ENCODE data around the gene CLSTN2. TPM values are rescaled to one million over a fixed set of nuclear protein-coding genes. Genes with fewer than 3 reads are reported as not detected.

CLSTN2 gene
- total RNA-seq, 1 experiment from 2014 or later: 0.68 TPM

GRCh38 chr3:139897759-139898158 is 37.2 kb upstream of the CLSTN2 start:
- H3K14ac ChIP-seq (ENCODE audit: insufficient read depth, low read length): no peak overlapping the region
- Mint-ChIP-seq H3K9me3 (peaks cover 4 to 7% of the 10 kb centered on the region in 2 experiments), H3K27me3 (ENCODE audit: low read depth) (peaks cover 2% of the 10 kb centered on the region; the same call in 1 of the 2 replicates), H3K27ac (no peak overlapping the region), H3K4me1 (no peaks in the 10 kb centered on the region), H3K4me3 (no peak overlapping the region), H3K36me3 (ENCODE audit: insufficient read depth in 1 of 3, low read depth in 3 of 3) (peaks cover 0 to 6% (median 3%) of the 10 kb centered on the region in 3 experiments; a peak in 2 of 7 replicates)
- H3K23ac ChIP-seq (ENCODE audit: insufficient read length, low read depth, low read length): no peak overlapping the region
- H2BK15ac ChIP-seq (ENCODE audit: low read depth, low read length): no peak overlapping the region
- no peak overlapping the region for H4K5ac ChIP-seq (ENCODE audit: insufficient read length, low read depth, low read length)
- H2BK120ac ChIP-seq (ENCODE audit: low read depth, low read length, poor library complexity, severe bottlenecking): no peak overlapping the region
- no peaks in the 10 kb centered on the region for H3K79me1 ChIP-seq (ENCODE audit: insufficient read depth, low read depth, low read length, poor library complexity, severe bottlenecking)
- H4K20me1 ChIP-seq (ENCODE audit: control insufficient read depth, insufficient read depth, insufficient read length): no peaks in the 10 kb centered on the region
- no peaks in the 10 kb centered on the region for H3K27me3 ChIP-seq (ENCODE audit: insufficient read depth, low read length)
- H3T11ph ChIP-seq (ENCODE audit: low read length): no peak overlapping the region
- H4K91ac ChIP-seq (ENCODE audit: insufficient read length, low read depth, low read length): no peak overlapping the region
- no peak overlapping the region for H3K27ac ChIP-seq (ENCODE audit: insufficient read length, low read depth, low read length)
- H2AK5ac ChIP-seq (ENCODE audit: insufficient read length, low read length): no peak overlapping the region
- no peaks in the 10 kb centered on the region for H3K9me3 ChIP-seq (ENCODE audit: control insufficient read depth, low read depth, low read length)
- H3K56ac ChIP-seq (ENCODE audit: insufficient read length, low read depth, low read length): no peak overlapping the region
- H2AFZ ChIP-seq (ENCODE audit: low read length): no peak overlapping the region
- no peak overlapping the region for H3K18ac ChIP-seq (ENCODE audit: insufficient read length, low read depth, low read length)
- H3K23me2 ChIP-seq (ENCODE audit: insufficient read length, low read depth, low read length, poor library complexity, severe bottlenecking): no peaks in the 10 kb centered on the region
- no CpG with 5 or more reads among the region's 5 CpGs for WGBS (ENCODE audit: extremely low coverage, insufficient read length, low lambda C conversion rate)
- no peak overlapping the region for H2BK20ac ChIP-seq (ENCODE audit: low read depth, low read length, poor library complexity, severe bottlenecking)
- no peak overlapping the region for H3K9ac ChIP-seq (ENCODE audit: extremely low read depth, insufficient read length, low read length)
- TF ChIP-seq CTCF (conservative IDR thresholded peaks at IDR 0.05): no peak
- no peak overlapping the region for H3K4me2 ChIP-seq (ENCODE audit: insufficient read depth, insufficient read length, low read length)
- no peak overlapping the region for H4K8ac ChIP-seq (replicated peaks; ENCODE audit: insufficient read length, low read depth, low read length)
- H3K4me1 ChIP-seq (ENCODE audit: insufficient read depth, low read length): no peaks in the 10 kb centered on the region
- H3K79me2 ChIP-seq (ENCODE audit: insufficient read depth, low read length): no peaks in the 10 kb centered on the region
- no peak overlapping the region for H2BK5ac ChIP-seq (ENCODE audit: insufficient read length, low read length)
- no peak overlapping the region for H2BK12ac ChIP-seq (ENCODE audit: insufficient read length, low read depth, low read length)
- no peak overlapping the region for H3K4ac ChIP-seq (ENCODE audit: low read depth, low read length)
- no peak for DNase-seq

Data from H9 (cell line).